Peyer's patch (tissue), 4 donors: ENCODE measurements around the gene ZNF215.

Experiments
- POLR2A ChIP-seq, 2 donors: fragments of 450-650 bp; IDR thresholded peaks; one replicate each; pipeline ENCODE4 v1.5.1; 2017; ENCODE audit warnings: antibody characterized with exemption in 2 of 2, mild to moderate bottlenecking in 2 of 2, moderate library complexity in 2 of 2
- TF ChIP-seq, protein P1 (sequence below), 6 experiments: fragments of 450-650 bp in 4 of 6; fragments of 200-600 bp in 2 of 6; sonication (generic) in 1 of 6; IDR thresholded peaks; one replicate each; pipeline ENCODE4 v1.5.1; 2017 to 2019; ENCODE audit warnings: antibody characterized with exemption in 6 of 6, mild to moderate bottlenecking in 3 of 6, moderate library complexity in 1 of 6

DNA sequence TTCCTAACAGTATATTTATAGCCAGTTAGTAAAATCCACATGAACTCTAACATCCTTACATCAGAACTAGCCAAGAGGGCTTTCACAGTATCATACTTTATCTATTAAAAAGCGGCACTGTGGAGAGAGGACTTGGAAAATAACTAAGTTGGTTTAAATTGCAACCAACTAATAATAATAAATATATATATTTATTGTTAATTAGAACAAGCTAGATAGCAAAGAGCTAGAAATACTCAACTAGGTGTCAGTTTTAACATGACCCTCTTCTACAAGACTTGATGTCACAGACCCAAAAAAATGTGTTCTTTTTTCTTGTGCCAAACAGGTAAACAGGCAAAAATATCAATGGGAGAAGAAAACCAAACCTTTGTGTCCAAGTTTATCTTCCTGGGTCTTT lies 5.5 kb upstream of the ZNF215 start, which contains the start of gene OR2D3:
- TF ChIP-seq POLR2A (IDR thresholded peaks at IDR 0.05) = no peak
- TF ChIP-seq, protein P1, sequence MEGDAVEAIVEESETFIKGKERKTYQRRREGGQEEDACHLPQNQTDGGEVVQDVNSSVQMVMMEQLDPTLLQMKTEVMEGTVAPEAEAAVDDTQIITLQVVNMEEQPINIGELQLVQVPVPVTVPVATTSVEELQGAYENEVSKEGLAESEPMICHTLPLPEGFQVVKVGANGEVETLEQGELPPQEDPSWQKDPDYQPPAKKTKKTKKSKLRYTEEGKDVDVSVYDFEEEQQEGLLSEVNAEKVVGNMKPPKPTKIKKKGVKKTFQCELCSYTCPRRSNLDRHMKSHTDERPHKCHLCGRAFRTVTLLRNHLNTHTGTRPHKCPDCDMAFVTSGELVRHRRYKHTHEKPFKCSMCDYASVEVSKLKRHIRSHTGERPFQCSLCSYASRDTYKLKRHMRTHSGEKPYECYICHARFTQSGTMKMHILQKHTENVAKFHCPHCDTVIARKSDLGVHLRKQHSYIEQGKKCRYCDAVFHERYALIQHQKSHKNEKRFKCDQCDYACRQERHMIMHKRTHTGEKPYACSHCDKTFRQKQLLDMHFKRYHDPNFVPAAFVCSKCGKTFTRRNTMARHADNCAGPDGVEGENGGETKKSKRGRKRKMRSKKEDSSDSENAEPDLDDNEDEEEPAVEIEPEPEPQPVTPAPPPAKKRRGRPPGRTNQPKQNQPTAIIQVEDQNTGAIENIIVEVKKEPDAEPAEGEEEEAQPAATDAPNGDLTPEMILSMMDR (IDR thresholded peaks at IDR 0.05) = no peak
